GM21529 (cell line): ENCODE data around the gene RNF207.
"Not testable (repeated sequence)": the region's sequence is repeated elsewhere in the genome, so short reads cannot be mapped to it uniquely, and the experiment has no call there.

ENCODE experiments used
- ATAC-seq: cut with Tn5 transposase; IDR thresholded peaks from one replicate; pipeline ENCODE4 v1.9.1; 2021; ENCODE audit not compliant: unreplicated experiment

The RNF207 gene

GRCh38 chr1:6199298-6200187 lies 6.4 kb upstream of the RNF207 start, which contains the start of gene RPL22:
Gene RPL22, minus strand, starts transcription at chr1:6199595. Its CDS starts 22 bp downstream, at chr1:6199573.
- peak; percentile 96 for ATAC-seq

GRCh38 chr1:6200188-6200809 lies 5.6 kb upstream of the RNF207 start:
- ATAC-seq = no peak

- ATAC-seq = no peak
Observed at GRCh38 chr1:6202256-6202655, 3.7 kb upstream of the RNF207 start.

- no peak for ATAC-seq
Observed at GRCh38 chr1:6206520-6206855, 569 bp downstream of the RNF207 start.

GRCh38 chr1:6207075-6207885 lies 1.4 kb downstream of the RNF207 start:
- ATAC-seq = no peak

- no peak for ATAC-seq
Observed at GRCh38 chr1:6207921-6208320, 2.0 kb downstream of the RNF207 start.

GRCh38 chr1:6208723-6209660 lies 3.1 kb downstream of the RNF207 start:
- ATAC-seq = peak; percentile 27

- ATAC-seq = no peak
Observed at GRCh38 chr1:6209661-6210580, 4.0 kb downstream of the RNF207 start.

- ATAC-seq = no peak
Observed at GRCh38 chr1:6210591-6211355, 4.9 kb downstream of the RNF207 start.

- no peak for ATAC-seq
Observed at GRCh38 chr1:6211731-6212130, 5.8 kb downstream of the RNF207 start.

GRCh38 chr1:6212193-6212959 lies 6.5 kb downstream of the RNF207 start:
- ATAC-seq = no peak

GRCh38 chr1:6218375-6219164 lies 12.7 kb downstream of the RNF207 start:
- no peak for ATAC-seq

- not testable (repeated sequence) for ATAC-seq
Observed at GRCh38 chr1:6219641-6220040, 13.7 kb downstream of the RNF207 start.

GRCh38 chr1:6220236-6220635 lies 14.3 kb downstream of the RNF207 start:
- ATAC-seq = no peak

- ATAC-seq = no peak
Observed at GRCh38 chr1:6221210-6221784, 15.4 kb downstream of the RNF207 start.

- ATAC-seq = no peak
Observed at GRCh38 chr1:6222636-6223035, 16.7 kb downstream of the RNF207 start.

GRCh38 chr1:6223617-6224016 lies 17.7 kb downstream of the RNF207 start:
- ATAC-seq = no peak
